NCI-H1105 (cell line): ENCODE measurements around the gene SERPIND1.
"Not testable (repeated sequence)": the region's sequence is repeated elsewhere in the genome, so short reads cannot be mapped to it uniquely, and the experiment has no call there.

Experiments used
- DNase-seq: peaks from one replicate; lab custom pipeline; 2025; lab: John Stamatoyannopoulos, UW

SERPIND1 gene, protein sequence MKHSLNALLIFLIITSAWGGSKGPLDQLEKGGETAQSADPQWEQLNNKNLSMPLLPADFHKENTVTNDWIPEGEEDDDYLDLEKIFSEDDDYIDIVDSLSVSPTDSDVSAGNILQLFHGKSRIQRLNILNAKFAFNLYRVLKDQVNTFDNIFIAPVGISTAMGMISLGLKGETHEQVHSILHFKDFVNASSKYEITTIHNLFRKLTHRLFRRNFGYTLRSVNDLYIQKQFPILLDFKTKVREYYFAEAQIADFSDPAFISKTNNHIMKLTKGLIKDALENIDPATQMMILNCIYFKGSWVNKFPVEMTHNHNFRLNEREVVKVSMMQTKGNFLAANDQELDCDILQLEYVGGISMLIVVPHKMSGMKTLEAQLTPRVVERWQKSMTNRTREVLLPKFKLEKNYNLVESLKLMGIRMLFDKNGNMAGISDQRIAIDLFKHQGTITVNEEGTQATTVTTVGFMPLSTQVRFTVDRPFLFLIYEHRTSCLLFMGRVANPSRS

DNA sequence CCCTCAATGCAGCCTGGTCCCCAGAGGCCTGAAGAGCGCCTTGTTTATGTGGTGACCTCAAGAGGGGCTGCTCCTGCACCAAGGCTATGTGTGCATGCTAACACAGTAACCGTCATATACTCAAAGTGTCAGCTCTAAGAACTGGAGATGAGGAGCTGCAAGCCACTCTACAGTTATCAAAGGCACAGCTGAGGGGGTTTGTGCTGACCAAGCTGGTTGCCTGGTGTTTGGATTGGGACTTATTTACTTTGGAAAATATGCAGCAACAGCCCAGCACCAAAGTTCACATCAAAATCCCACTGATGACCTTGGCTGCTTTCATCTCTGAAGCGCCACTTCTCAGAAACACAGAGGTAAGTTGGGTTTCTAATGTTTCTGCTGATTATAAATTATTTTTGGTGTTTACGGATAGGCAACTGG lies at the start of gene SERPIND1:
SERPIND1 (plus strand) TSS at position 321 of the 420 bp plus-strand sequence. CDS start 5,200 bp downstream, outside the sequence.
- no peak for DNase-seq

- DNase-seq = no peak
Measured at GRCh38 chr22:20724676-20725454, 49.0 kb upstream of the SERPIND1 start.

DNA sequence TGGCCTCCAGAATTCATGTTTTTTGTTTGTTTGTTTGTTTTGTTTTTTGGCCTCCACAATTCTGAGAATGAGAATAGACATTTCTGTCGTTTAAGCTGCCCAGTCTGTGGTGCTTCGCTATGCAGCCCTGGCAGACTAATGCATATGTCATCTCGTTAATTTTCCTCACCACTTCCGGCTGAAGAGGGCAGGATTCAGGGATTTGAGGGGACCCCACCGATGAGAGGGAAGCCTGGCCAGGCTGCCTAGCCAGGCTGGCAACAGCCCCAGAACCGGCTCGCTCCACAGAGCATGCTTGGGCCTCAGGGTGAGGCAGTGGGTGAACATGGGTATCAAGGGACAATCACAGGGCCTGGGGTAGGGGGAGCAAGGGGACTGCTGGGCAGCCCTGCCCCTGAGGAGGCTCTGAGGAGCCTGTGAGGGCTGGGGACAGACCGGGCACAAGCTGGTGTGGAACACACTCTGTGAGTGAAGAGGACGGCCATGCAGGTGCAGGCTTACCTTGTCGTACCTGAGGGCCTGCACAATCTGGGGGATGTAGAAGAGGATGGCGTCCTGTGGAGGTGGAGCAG lies 47.8 kb upstream of the SERPIND1 start:
- DNase-seq = no peak

GRCh38 chr22:20727118-20728015 lies 46.5 kb upstream of the SERPIND1 start:
- DNase-seq = no peak

DNA sequence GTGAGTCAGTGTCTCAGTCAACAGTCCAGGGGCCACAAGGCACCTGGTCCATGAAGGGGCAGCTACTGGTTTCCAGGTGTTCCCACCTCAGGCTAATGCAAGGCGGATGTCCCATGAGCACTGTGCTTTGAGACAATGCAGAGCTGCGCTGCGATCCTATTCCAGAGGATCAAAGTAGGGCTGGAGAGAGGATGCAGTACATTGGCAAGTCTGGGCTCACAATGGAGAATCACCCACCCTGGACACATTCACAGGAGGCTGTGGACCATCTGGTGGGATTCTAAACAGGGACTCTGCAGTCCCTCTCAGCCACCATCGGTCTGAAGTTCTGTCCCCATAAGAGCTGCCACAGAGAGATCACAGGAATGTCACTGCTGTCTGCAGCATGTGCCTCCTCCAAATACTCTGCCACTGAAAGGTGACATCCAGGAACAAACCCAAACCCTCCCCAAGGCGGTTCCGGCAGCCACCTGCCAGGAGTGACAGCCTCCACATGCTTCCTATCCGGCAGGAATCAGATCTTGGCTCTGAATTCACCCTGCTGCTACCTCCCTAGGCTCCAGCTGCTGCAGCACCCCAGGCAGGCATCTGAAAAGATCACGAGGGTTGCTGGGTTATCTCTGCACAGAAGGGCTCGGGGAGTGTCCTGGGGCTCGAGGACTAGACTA lies 45.3 kb upstream of the SERPIND1 start:
- no peak for DNase-seq

DNA sequence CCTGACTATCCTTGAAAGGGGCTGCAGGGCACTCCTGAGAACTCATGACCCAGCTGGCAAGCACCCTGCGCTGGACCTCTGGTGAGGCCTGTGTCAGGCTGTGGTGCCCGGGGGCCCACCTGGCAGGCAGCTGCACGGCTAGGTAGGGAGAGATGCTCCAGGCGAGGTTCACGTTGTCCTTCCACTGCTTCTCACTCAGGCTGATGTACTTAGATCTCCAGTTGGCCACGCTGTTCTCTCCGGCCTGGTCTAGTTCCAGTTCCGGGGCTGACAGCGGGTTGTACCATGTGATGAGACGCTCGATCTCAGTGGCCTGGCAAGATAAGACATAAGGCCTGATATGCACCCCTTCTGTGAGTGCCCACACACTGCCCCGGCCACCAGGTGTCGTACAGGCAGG lies 44.7 kb upstream of the SERPIND1 start:
- DNase-seq = no peak

DNA sequence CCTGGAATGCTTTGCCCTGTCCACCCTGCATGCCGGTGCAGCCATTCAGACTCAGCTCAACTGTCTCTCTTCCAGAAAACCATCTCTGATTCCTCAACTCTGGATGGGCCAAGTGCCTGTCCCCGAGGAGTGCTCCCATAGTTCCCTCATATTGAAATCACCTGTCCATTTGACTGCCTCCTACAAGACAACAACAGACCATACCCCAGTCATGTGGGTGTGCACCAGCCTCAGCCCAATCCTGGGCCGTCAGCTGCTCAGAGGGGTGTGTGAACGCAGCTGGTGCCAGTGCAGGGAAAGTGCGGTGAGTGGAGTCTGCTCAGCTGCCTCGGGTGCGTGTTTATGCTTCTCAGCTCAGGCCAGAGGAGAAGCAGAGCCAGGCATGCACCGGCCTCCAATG lies 41.5 kb upstream of the SERPIND1 start:
- not testable (repeated sequence) for DNase-seq

DNA sequence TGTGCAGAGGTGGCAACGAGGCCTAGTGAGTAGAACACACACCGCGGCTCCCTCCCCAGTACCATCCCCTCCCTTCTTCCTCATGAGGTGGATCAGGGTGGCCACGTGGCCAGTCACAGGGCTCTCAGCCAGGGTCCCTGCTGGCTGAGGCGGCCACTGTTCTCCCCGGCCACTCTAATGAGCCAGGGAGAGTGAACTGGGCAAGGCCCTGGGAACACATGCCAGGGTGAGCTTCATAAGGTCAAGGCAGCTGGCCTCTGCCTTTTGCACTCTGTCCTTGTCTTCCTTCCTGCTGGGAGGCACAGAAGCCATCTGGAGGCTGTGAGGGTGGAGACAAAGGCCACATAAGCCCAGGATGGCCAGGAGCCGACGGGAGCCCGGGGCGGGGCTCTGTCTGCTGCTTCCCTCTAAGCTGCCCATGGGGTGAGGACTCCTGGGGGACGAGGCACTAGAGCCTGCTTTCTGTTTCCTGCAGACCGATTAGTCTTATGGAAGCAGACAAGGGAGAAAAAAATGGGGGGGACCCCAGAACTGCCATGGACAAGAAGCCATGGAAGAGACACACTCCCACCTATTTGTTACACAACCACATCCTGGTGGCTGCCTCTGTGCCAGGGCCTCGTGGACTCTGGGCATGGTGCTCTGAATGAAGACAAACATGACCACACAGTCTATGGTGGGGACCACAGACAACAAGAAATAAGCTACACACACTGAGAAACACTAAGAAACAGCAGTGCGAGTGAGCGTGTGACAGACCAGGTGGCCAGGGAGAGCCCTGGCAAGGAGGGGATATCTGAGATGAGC lies 38.4 kb upstream of the SERPIND1 start:
- not testable (repeated sequence) for DNase-seq

GRCh38 chr22:20736891-20737290 lies 37.0 kb upstream of the SERPIND1 start:
- DNase-seq = not testable (repeated sequence)

DNA sequence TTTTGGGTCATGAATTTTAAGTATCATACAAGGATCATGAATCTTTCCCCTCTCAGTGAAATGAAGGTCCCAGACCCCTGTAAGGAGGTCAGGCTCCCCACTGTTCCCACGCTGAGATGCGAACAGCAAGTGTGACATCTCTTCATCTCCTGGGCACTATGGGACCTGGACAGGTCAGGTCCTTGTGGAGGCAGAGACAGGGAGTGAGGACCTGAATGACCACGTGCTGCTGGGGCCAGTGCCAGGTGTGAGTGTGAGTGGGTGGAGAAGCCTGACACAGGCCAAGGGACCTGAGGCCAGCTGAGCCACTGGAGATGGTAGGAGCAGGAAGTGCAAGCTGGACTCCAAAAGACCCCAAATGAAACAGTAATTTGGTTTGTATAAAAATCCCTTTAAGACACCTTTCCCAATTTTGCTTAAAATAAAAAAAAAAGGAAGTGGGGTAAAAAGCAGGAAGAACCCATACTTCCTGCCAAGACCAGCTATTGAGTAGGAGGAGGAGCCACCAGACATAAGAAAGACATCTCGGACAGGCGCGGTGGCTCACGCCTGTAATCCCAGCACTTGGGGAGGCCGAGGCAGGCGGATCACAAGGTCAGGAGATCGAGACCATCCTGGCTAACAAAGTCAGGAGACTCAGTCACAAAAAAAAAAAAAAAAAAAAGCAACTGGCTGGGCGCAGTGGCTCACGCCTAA lies 35.4 kb upstream of the SERPIND1 start:
- DNase-seq = no peak

- no peak for DNase-seq
Measured at GRCh38 chr22:20740222-20740951, 33.5 kb upstream of the SERPIND1 start.

DNA sequence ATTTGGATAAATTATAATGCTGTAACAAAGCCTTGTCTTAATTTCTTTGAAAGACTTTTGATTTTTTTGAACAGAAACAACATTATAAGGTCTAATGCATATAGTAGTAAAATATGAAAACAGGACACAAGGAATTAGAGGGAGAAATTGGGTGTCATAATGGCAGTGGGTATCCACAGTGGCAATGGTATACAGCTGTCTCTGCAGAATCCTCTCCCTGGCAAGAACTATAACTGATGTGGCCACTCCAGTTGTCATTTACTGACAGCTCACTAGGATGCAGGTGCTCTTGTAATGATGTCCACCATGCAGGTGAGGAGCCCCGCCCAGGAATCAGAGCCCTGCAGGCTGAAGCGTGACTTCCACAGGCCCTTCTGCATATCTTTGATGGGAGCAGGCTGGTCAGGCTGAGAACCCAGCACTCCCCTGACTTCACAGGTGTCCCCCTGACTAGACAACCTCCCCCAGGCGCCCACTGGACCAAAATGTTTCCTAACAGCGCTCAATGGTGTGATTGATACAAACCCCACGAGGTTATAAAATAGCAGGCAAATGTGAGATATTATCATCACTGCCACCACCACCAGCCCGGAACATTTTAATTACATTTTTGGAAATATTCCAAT lies 32.8 kb upstream of the SERPIND1 start:
- no peak for DNase-seq

DNA sequence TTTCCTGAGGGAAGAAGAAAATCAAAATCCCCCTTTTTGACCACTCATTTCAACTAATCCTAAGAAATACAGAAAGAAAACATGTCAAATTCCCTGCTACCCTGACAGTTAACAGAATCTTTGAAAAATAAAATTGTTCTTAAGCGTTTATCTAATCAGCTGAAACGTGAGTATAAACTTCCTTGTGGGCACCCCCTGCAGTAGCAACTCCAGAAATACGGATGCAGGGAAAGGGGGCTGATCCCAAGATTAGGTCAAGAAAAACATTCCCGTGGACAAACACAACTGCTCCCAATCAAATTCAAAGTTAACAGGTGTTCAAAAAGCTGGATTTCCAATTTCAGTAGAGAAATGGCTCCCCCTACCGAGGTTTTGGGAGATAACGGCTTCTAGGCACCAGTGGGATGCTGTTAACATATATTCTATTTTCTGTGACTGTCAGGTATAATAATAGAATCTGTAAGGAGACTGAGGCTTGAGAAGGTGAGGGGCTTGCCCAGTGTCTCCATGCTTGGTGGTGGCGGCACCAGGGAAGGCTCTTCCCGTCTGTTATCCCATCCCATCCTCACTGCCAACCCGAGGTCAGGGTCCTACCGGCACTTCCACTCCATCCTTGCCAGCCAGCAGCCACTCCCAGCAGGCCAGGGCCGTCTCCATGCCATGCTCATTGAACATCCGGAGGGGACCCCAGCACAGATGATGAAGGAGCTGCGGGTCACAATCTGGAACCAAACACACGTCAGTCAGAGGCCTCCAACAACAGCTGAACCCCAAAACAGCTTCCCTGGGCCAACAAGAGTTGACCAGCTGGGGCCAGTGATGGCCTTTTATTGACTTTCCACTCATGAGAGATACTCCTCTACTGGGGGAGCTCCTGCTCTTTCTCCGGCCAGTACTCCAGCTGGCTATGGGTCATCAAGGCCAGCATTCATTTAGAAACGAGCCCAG lies 32.0 kb upstream of the SERPIND1 start:
- DNase-seq = peak; percentile 21

DNA sequence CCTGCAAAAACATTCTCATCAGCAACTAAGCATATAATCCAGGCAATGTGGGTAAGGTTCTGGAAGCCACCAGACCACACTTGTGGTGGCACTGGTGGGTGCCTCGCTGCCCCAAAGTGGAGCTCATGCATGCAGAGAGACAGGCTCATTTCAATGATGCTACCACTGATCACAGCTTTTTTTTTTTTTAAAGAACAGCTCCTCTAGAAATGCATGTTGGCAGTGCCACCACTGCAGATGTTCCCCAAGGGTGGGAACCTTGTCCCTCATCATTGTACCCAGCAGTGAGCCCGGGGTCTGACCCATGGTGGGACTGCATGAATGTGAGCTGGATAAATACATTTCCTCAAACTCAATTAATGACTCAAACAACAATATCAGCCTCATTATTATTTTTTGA lies 31.1 kb upstream of the SERPIND1 start:
- no peak for DNase-seq

GRCh38 chr22:20744456-20744855 lies 29.5 kb upstream of the SERPIND1 start:
- DNase-seq = no peak

- DNase-seq = no peak
Measured at GRCh38 chr22:20745119-20745518, 28.8 kb upstream of the SERPIND1 start.
